Pancreas (tissue), 10 donors: ENCODE measurements around the gene SERPINB6. TPM values are rescaled to one million over a fixed set of nuclear protein-coding genes. Genes with fewer than 3 reads are reported as not detected.

ENCODE experiments used
- ATAC-seq, 4 donors: fragments of 200-7000 bp; cut with Tn5 transposase; one replicate each; pipeline versions ENCODE4 v1.8.0 to v1.9.1; 2020; ENCODE audit warnings: mild to moderate bottlenecking in 4 of 4, moderate library complexity in 4 of 4
- DNase-seq, 6 donors: peaks; one replicate each; pipeline ENCODE4 v3.0.0-alpha.2; 2020
- FAIRE-seq: peaks from 2 replicates; lab custom pipeline; 2012; peaks lifted over from hg19 to GRCh38; lab: Jason Lieb, UNC
- H3K27ac ChIP-seq, 4 donors: fragments of 200-600 bp; sonication (generic); 1 replicate in 3 of 4; 2 replicates in 1 of 4; pipeline versions ENCODE4 v1.5.0 to v1.8.0; 2020
- H3K27me3 ChIP-seq, 4 donors: fragments of 200-600 bp; one replicate each; pipeline ENCODE4 v1.8.0; 2021
- H3K36me3 ChIP-seq, 3 donors: fragments of 200-600 bp; sonication (generic) in 1 of 3; one replicate each; pipeline versions ENCODE4 v1.5.0 to v1.8.0; 2020 to 2021
- H3K4me1 ChIP-seq, 3 donors: fragments of 200-600 bp; one replicate each; pipeline ENCODE4 v1.8.0; 2021
- H3K4me3 ChIP-seq, 4 donors: fragments of 200-600 bp; sonication (generic) in 2 of 4; one replicate each; pipeline versions ENCODE4 v1.5.0 to v1.8.0; 2020 to 2021
- H3K9me3 ChIP-seq, 4 donors: fragments of 200-600 bp; one replicate each; pipeline ENCODE4 v1.8.0; 2021
- CTCF ChIP-seq, 4 donors: fragments of 200-600 bp; sonication (generic) in 3 of 4; IDR thresholded peaks; one replicate each; pipeline versions ENCODE4 v1.5.0 to v1.8.0; 2021; ENCODE audit warnings: antibody characterized with exemption in 4 of 4
- WGBS, 2 donors: extraction: QIAGEN DNeasy Blood & Tissue Kit; methylation state at CpG; one replicate each; pipeline ENCODE4 v1.1.7; 2013; 5-methylcytosine and 5-hydroxymethylcytosine counted together
- intact Hi-C, 3 donors: fragments of 100-400 bp; cut with DNase I; formaldehyde crosslinking; loops; one replicate each; pipeline versions ENCODE4 v1.11.1 to v1.14.2; 2022
- polyA plus RNA-seq, 2 donors: library from polyadenylated mRNA; stranded (reverse); fragments of 200-250 nt; gene quantifications; one replicate each; pipeline ENCODE4 v1.2.3, GENCODE V29; 2013
- total RNA-seq, 6 donors: library from RNA; stranded (reverse); fragmentation: NEBNext Ultra II Directional in 4 of 6; extraction: Animal tissue kit (Norgen Biotek cat#: 25700) in 4 of 6; gene quantifications; one replicate each; pipeline versions ENCODE4 v1.2.1 to v1.2.4, GENCODE V29; 2021 to 2023
- donor health status: healthy with polysubstance abuse.
- donor health status: DM: no; HTN: no; CAD: no; lungs with moderate emphysema.
- donor health status: DM: no; HTN: no; CAD: no.
- donor health status: control.
- donor health status: control.
- donor health status: Bipolar disorder and iron deficiency.
- donor health status: DM: yes; HTN: yes; CAD: no.
- donor health status: DM: no; HTN: no; CAD: no.
- donor health status: DM: no; HTN: no; CAD: no.
- donor health status: DM: yes; HTN: yes; CAD: no.

Gene SERPINB6
- total and polyA plus RNA-seq, 8 donors = 77.7 to 193 (median 103) TPM

- Histone ChIP-seq H3K4me3 (no peak overlapping the region), H3K36me3 (no peaks in the 10 kb centered on the region), H3K4me1 (peaks cover 6 to 15% (median 9%) of the 10 kb centered on the region in 3 donors), H3K27ac (no peak overlapping the region), H3K9me3 (no peaks in the 10 kb centered on the region), H3K27me3 (no peaks in the 10 kb centered on the region)
- ATAC-seq (no peak), DNase-seq (no peak), FAIRE-seq (no peak)
- TF ChIP-seq CTCF (IDR thresholded peaks at IDR 0.05) = no peak
- intact Hi-C loops = no loop called here
- WGBS, 2 donors = 98 to 99% methylated on average over 7 of the region's 7 CpGs
Observed at GRCh38 chr6:2967936-2968335, 3.4 kb downstream of the SERPINB6 start.

GRCh38 chr6:2966347-2966746, 5.0 kb downstream of the SERPINB6 start:
- ATAC-seq = peak in 2 of 4 donors; percentile 15 to 18
- no peaks in the 10 kb centered on the region for H3K9me3 ChIP-seq
- 34 to 61% methylated on average over 9 of the region's 9 CpGs for WGBS, 2 donors
- no peak for FAIRE-seq
- DNase-seq = peak in 2 of 6 donors; percentile 27 to 47
- intact Hi-C loops = no loop called here
- H3K4me1 ChIP-seq = peaks cover 8 to 18% (median 17%) of the 10 kb centered on the region in 3 donors
- no peaks in the 10 kb centered on the region for H3K36me3 ChIP-seq
- TF ChIP-seq CTCF (IDR thresholded peaks at IDR 0.05) = no peak
- H3K27me3 ChIP-seq = no peaks in the 10 kb centered on the region
- no peak overlapping the region for H3K4me3 ChIP-seq
- peak overlapping the region in 3 of 4 donors; percentile 2 to 51 (median 44) for H3K27ac ChIP-seq

- no peak for ATAC-seq
Observed at GRCh38 chr6:2964793-2965505, 6.4 kb downstream of the SERPINB6 start.

GRCh38 chr6:2963756-2964155, 7.6 kb downstream of the SERPINB6 start:
- H3K4me1 ChIP-seq = peaks cover 8 to 28% (median 25%) of the 10 kb centered on the region in 3 donors
- DNase-seq (peak in 1 of 6 donors; percentile 39), FAIRE-seq (no peak), ATAC-seq (no peak)
- WGBS, 2 donors = 95 to 96% methylated on average over 8 of the region's 8 CpGs
- no peak overlapping the region for H3K4me3 ChIP-seq
- H3K9me3 ChIP-seq = no peaks in the 10 kb centered on the region
- no peaks in the 10 kb centered on the region for H3K36me3 ChIP-seq
- H3K27ac ChIP-seq = peak overlapping the region in 1 of 4 donors; percentile 89
- intact Hi-C loops = no loop called here
- TF ChIP-seq CTCF (IDR thresholded peaks at IDR 0.05) = no peak
- no peaks in the 10 kb centered on the region for H3K27me3 ChIP-seq

More at GRCh38 chr6:2964793-2965505, 6.4 kb downstream of the SERPINB6 start:
- no peak for TF ChIP-seq CTCF (IDR thresholded peaks at IDR 0.05)
- 67 to 73% methylated on average over 17 of the region's 17 CpGs for WGBS, 2 donors
- Histone ChIP-seq H3K9me3 (no peaks in the 10 kb centered on the region), H3K27me3 (no peaks in the 10 kb centered on the region), H3K27ac (no peak overlapping the region), H3K4me3 (no peak overlapping the region), H3K4me1 (peaks cover 8 to 23% (median 22%) of the 10 kb centered on the region in 3 donors), H3K36me3 (no peaks in the 10 kb centered on the region)
- DNase-seq (no peak), FAIRE-seq (no peak)
- intact Hi-C loops = no loop called here

- no peaks in the 10 kb centered on the region for H3K9me3 ChIP-seq
- peak overlapping the region; percentile 81 to 89 (median 86) for H3K27ac ChIP-seq
- TF ChIP-seq CTCF (IDR thresholded peaks at IDR 0.05) = no peak
- peak overlapping the region in 2 of 4 donors; percentile 46 to 48 for H3K4me3 ChIP-seq
- H3K4me1 ChIP-seq = peaks cover 8 to 35% (median 30%) of the 10 kb centered on the region in 3 donors
- WGBS, 2 donors = 14% methylated on average over 3 of the region's 3 CpGs
- FAIRE-seq (no peak), DNase-seq (no peak), ATAC-seq (peak; percentile 61 to 75 (median 64))
- intact Hi-C loops = no loop called here
- no peaks in the 10 kb centered on the region for H3K27me3 ChIP-seq
- H3K36me3 ChIP-seq = no peaks in the 10 kb centered on the region
Observed at GRCh38 chr6:2962636-2963035, 8.7 kb downstream of the SERPINB6 start.
